GM21717 (cell line): ENCODE data around the gene PDZRN3.

ENCODE experiments used
- ATAC-seq: cut with Tn5 transposase; IDR thresholded peaks from one replicate; pipeline ENCODE4 v1.9.1; 2021; ENCODE audit warnings: mild to moderate bottlenecking, moderate library complexity; ENCODE audit not compliant: unreplicated experiment

Gene PDZRN3

GRCh38 chr3:73624017-73624820 is 522 bp downstream of the PDZRN3 start:
- ATAC-seq, result no peak

DNA sequence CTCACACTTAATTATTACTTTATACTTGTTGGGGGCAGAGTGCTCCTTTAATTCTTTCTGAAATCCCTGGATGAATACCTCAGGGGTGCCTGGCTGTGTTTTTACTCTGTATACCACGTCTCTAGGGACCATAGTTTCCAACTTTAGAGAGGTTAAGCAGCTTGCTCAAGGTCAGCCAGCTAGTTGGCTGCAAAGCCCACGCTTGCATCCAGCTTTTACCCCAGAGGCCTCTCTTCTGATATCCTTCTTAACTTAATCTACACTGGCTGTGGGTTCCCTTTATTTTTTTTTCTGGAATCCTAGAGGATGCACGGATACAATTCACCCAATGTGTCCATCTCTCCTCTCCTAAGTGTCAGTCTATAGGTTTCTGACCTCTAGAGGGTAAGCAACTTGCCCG is 1.4 kb downstream of the PDZRN3 start:
- no peak for ATAC-seq

GRCh38 chr3:73622091-73622805 is 2.5 kb downstream of the PDZRN3 start:
- no peak for ATAC-seq

- ATAC-seq, result no peak
Measured at GRCh38 chr3:73621388-73621787, 3.4 kb downstream of the PDZRN3 start.

GRCh38 chr3:73618461-73618860 is 6.3 kb downstream of the PDZRN3 start:
- no peak for ATAC-seq

GRCh38 chr3:73616056-73616455 is 8.7 kb downstream of the PDZRN3 start:
- no peak for ATAC-seq

DNA sequence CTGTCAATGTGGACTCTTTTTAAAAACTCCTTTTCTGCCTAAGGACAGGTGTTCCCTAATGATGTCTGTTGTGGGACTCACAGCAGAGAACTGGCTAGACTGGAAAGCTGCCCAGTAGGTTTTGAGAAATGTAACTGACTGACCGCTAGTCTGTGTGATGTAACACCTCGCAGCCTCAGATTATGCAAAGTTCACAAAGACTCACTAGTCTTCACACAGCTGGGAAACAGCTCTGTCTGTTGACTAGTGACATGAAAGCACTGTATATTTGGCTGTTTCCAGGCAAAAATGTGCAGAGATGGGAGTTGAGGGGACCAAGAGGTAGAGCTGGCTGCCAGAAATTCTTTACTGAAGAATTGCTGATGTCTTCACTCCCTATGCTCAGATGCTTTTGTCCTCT is 10.3 kb downstream of the PDZRN3 start:
- no peak for ATAC-seq

DNA sequence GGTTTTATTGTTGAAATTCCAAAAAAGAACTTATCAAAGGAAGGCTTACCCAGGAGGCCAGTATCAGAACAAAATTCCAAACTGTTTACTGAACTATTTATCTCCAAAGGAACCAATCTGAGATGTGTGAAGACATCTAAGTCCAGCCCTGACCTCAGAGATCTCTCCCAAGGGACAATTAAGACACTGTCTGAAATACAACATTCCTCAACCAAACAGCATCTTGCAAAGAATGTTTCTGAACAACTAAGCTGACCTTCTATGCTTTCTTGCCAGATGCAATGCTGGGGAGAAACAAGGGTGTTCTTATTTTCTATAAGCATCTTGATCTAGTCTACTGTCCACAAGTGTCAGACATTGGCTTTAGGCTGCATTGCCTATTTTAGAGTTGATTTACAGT is 13.6 kb downstream of the PDZRN3 start:
- ATAC-seq, result no peak

- no peak for ATAC-seq
Measured at GRCh38 chr3:73610493-73610892, 14.2 kb downstream of the PDZRN3 start.

- ATAC-seq, result no peak
Measured at GRCh38 chr3:73609655-73610054, 15.1 kb downstream of the PDZRN3 start.

- no peak for ATAC-seq
Measured at GRCh38 chr3:73609315-73609641, 15.5 kb downstream of the PDZRN3 start.

DNA sequence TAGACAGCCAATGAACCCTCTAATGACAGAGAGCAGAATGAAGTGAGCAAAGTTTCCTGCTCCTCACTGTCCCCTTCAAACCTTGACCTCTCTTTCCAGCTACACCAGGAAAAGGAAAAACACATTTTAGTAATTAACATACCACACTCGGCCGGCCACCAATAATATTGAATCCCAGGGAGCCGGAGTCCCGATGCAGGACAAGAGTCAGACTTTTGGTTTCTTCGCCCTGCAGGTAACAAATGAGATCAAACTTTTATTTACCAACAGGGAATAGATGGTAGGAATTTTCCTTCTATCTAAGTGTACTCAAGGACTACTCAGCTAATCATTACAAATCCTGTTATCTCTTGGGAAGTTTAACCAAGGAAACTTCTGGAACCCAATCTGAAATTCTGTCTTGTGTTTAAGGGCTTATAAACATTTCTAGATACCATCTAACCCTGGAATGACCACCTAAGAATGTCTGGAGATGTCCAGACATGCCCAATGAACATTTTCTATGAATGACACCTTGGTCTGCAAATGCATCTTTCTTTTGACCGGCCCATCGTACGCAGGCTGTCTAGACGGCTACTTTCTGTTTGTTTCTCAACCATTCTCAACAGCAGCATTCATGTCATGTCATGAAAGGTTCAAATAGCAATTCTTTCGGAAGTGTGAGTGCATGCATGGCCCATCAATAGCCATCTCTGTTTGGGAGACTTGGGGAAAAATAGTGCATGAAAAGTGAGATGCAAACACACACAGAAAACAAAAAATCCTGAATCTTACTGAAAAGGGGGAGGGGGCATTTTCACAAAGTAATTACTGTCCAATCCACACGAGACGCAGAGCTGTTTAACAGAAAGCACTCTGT is 16.1 kb downstream of the PDZRN3 start:
- ATAC-seq, result no peak

GRCh38 chr3:73605861-73606260 is 18.9 kb downstream of the PDZRN3 start:
- ATAC-seq, result no peak

- no peak for ATAC-seq
Measured at GRCh38 chr3:73605412-73605811, 19.3 kb downstream of the PDZRN3 start.

- ATAC-seq, result no peak
Measured at GRCh38 chr3:73604451-73604850, 20.3 kb downstream of the PDZRN3 start.

GRCh38 chr3:73603762-73604171 is 21.0 kb downstream of the PDZRN3 start:
- ATAC-seq, result no peak

GRCh38 chr3:73602170-73602569 is 22.6 kb downstream of the PDZRN3 start:
- no peak for ATAC-seq

DNA sequence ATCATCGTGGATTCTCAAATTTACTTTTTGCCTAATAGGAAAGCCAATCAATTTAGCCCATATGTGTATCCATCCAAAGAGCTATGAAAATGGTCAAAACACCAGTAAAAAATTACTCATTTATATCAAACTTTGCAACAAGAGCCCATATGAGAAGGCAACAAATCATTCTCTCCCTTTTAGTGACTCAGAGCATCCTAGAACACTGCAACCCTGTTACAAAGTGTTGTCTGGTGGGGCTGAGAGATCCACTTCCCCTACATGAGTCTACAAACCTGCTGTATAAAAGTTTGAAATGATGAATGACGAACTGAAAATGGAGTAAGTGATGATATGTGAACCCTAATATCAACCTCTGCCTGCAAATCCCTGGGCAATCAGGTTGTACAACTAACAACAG is 23.3 kb downstream of the PDZRN3 start:
- ATAC-seq, result no peak

- no peak for ATAC-seq
Measured at GRCh38 chr3:73601011-73601410, 23.7 kb downstream of the PDZRN3 start.

- ATAC-seq, result no peak
Measured at GRCh38 chr3:73600293-73600938, 24.3 kb downstream of the PDZRN3 start.

DNA sequence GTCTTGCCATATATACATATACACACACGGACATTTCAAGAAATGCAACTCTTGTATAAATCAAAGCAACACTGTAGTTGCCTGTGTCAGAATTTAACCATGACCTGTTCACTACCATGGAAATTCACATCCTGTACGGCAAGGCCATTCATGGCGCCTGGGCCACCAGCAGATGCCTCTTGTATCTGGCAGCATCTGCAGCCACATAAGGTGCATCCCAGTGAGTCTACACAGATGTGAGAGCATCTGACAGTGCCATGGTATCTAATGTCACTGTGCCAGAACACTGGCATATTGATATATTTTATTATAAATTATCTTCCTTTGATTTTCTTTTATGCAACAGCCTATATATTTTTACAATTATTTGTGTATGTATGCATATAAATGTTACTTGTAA is 25.1 kb downstream of the PDZRN3 start:
- no peak for ATAC-seq
